K562 (cell line): Measurements from ENCODE around the gene SCGB1C2. TPM values are rescaled to one million over a fixed set of nuclear protein-coding genes. Genes with fewer than 3 reads are reported as not detected.

Experiments used
- ATAC-seq: fragments of 200-7000 bp; cut with Tn5 transposase; 3 replicates; pipeline ENCODE4 v1.9.1; 2020; ENCODE audit warnings: moderate library complexity
- BruUV-seq: library from RNA; stranded (reverse); fragments of 400-500 nt; replicated peaks from 2 replicates; lab custom pipeline; 2021; lab: Mats Ljungman, UMichigan
- CTCF ChIA-PET: fragments of 300-600 bp; formaldehyde crosslinking; extraction: SDS; loops from one replicate; lab custom pipeline; 2021; ENCODE audit warnings: low intra/inter-chr PET ratio; lab: Yijun Ruan, JAX
- POLR2A ChIA-PET: fragments of 300-600, 350-650 bp; sonication (Branson Sonifier 250); formaldehyde crosslinking; extraction: SDS; loops from one replicate; lab custom pipeline; 2021; ENCODE audit warnings: antibody characterized with exemption, inconsistent platforms; lab: Yijun Ruan, JAX
- DNase-seq, 4 experiments: peaks; one replicate each; pipeline versions ENCODE4 v3.0.0 to v3.0.0-alpha.2; 2011 to 2018; ENCODE audit warnings: low spot score in 3 of 4, mixed read lengths in 3 of 4; ENCODE audit errors: extremely low read depth in 1 of 4
- FAIRE-seq: peaks from 2 replicates; lab custom pipeline; 2011; peaks lifted over from hg19 to GRCh38; lab: Jason Lieb, UNC
- H2AFZ ChIP-seq: 2 replicates; pipeline ENCODE4 v1.6.0; 2011; ENCODE audit warnings: low read depth, low read length, control low read depth, inconsistent platforms
- H3K27ac ChIP-seq: fragments of 200-600 bp; 3 replicates; pipeline ENCODE4 v1.8.0; 2011; ENCODE audit warnings: low read depth, mild to moderate bottlenecking, control low read depth, inconsistent platforms, low read length, moderate library complexity, mixed read lengths; ENCODE audit errors: extremely low read depth
- H3K27me3 ChIP-seq, 2 experiments: fragments of 300-600 bp in 1 of 2; 2 replicates in 1 of 2; 3 replicates in 1 of 2; pipeline versions ENCODE4 v1.6.0 to v1.8.0; 2011; ENCODE audit warnings: inconsistent platforms in 2 of 2, low read length in 2 of 2, mild to moderate bottlenecking in 1 of 2, mixed read lengths in 1 of 2, moderate library complexity in 1 of 2; ENCODE audit not compliant: control insufficient read depth in 2 of 2, insufficient read depth in 2 of 2
- H3K36me3 ChIP-seq: fragments of 300-600 bp; 3 replicates; pipeline ENCODE4 v1.8.0; 2011; ENCODE audit warnings: mild to moderate bottlenecking, low read length, inconsistent platforms; ENCODE audit not compliant: control insufficient read depth, insufficient read depth
- H3K4me1 ChIP-seq, 2 experiments: fragments of 200-600 bp in 1 of 2; replicated peaks in 1 of 2; 2 replicates in 1 of 2; 3 replicates in 1 of 2; pipeline versions ENCODE4 v1.5.1 to v1.8.0; 2011; ENCODE audit warnings: inconsistent platforms in 2 of 2, low read length in 2 of 2, mild to moderate bottlenecking in 1 of 2, mixed read lengths in 1 of 2, moderate library complexity in 1 of 2; ENCODE audit not compliant: control insufficient read depth in 2 of 2, insufficient read depth in 2 of 2
- H3K4me2 ChIP-seq: 2 replicates; pipeline ENCODE4 v1.6.1; 2011; ENCODE audit warnings: low read length, control low read depth, inconsistent platforms, mixed read lengths; ENCODE audit not compliant: insufficient read depth
- H3K4me3 ChIP-seq: fragments of 200-600 bp; sonication (generic), shearing (Covaris generic); 2 replicates; pipeline ENCODE4 v1.5.1; 2016; ENCODE audit warnings: control low read depth, inconsistent platforms
- H3K79me2 ChIP-seq: fragments of 200-600 bp; 3 replicates; pipeline ENCODE4 v1.8.0; 2011; ENCODE audit warnings: low read length, inconsistent platforms; ENCODE audit not compliant: control insufficient read depth, insufficient read depth
- H3K9ac ChIP-seq, 2 experiments: 2 replicates each; pipeline versions ENCODE4 v1.6.0 to v1.6.1; 2011; ENCODE audit warnings: low read depth in 2 of 2, low read length in 2 of 2, control low read depth in 1 of 2, inconsistent platforms in 1 of 2, mild to moderate bottlenecking in 1 of 2, mixed read lengths in 1 of 2; ENCODE audit not compliant: insufficient read depth in 1 of 2
- H3K9me1 ChIP-seq: one replicate; pipeline ENCODE4 v1.6.0; 2011; ENCODE audit warnings: inconsistent platforms, mild to moderate bottlenecking, low read length, moderate library complexity; ENCODE audit not compliant: control insufficient read depth, insufficient read depth
- H3K9me3 ChIP-seq: replicated peaks from 2 replicates; pipeline ENCODE4 v1.5.1; 2011; ENCODE audit warnings: low read depth, low read length, inconsistent platforms; ENCODE audit not compliant: control insufficient read depth, insufficient read depth
- H4K20me1 ChIP-seq: replicated peaks from 2 replicates; pipeline ENCODE4 v1.6.1; 2011; ENCODE audit warnings: low read length, inconsistent platforms, mixed read lengths; ENCODE audit not compliant: control insufficient read depth, insufficient read depth
- ETV6 ChIP-seq, 3 experiments: fragments of 150-350 bp in 1 of 3; sonication (generic) in 1 of 3; formaldehyde crosslinking in 1 of 3; IDR thresholded peaks; 2 replicates each; pipeline versions ENCODE4 v1.6.1 to v1.8.0; 2014 to 2022; ENCODE audit warnings: borderline replicate concordance in 2 of 3, low read depth in 2 of 3, antibody characterized with exemption in 1 of 3, low read length in 1 of 3, mild to moderate bottlenecking in 1 of 3, missing genetic modification reagents in 1 of 3
- LEF1 ChIP-seq: fragments of 450-650 bp; IDR thresholded peaks from 2 replicates; pipeline ENCODE4 v1.6.1; 2016; ENCODE audit warnings: mild to moderate bottlenecking
- MAFK ChIP-seq: IDR thresholded peaks from 2 replicates; pipeline ENCODE4 v1.6.1; 2011; ENCODE audit warnings: low read length, improper control_type of control experiment
- MAZ ChIP-seq, 2 experiments: fragments of 450-650 bp in 1 of 2; sonication (generic) in 1 of 2; formaldehyde crosslinking; IDR thresholded peaks in 1 of 2; conservative IDR thresholded peaks in 1 of 2; 2 replicates each; pipeline versions ENCODE4 v1.4.0 to v1.5.0; 2020; ENCODE audit warnings: mild to moderate bottlenecking in 1 of 2, missing genetic modification reagents in 1 of 2
- POLR2G ChIP-seq: fragments of 200-400 bp; formaldehyde crosslinking; IDR thresholded peaks from 2 replicates; pipeline ENCODE4 v1.6.1; 2017; ENCODE audit warnings: low read depth, mild to moderate bottlenecking, antibody characterized with exemption, low read length, moderate library complexity
- PYGO2 ChIP-seq: fragments of 450-650 bp; IDR thresholded peaks from 2 replicates; pipeline ENCODE4 v1.6.1; 2016; ENCODE audit warnings: mild to moderate bottlenecking, missing genetic modification characterization, moderate library complexity, missing compliant biosample characterization
- RFX1 ChIP-seq: fragments of 450-650 bp; IDR thresholded peaks from 2 replicates; pipeline ENCODE4 v1.6.1; 2016; ENCODE audit warnings: mild to moderate bottlenecking, moderate library complexity
- SP1 ChIP-seq: sonication (generic); formaldehyde crosslinking; IDR thresholded peaks from 2 replicates; pipeline ENCODE4 v1.8.1; 2022; ENCODE audit warnings: mild to moderate bottlenecking, missing genetic modification reagents
- ZNF12 ChIP-seq: sonication (generic); formaldehyde crosslinking; IDR thresholded peaks from 2 replicates; pipeline ENCODE4 v1.4.0; 2020; ENCODE audit warnings: mild to moderate bottlenecking, missing genetic modification reagents
- WGBS: fragments of 100-300 bp; shearing (Covaris generic); methylation state at CpG from one replicate; pipeline ENCODE4 v1.1.6; 2016; ENCODE audit warnings: low coverage, mixed read lengths; ENCODE audit not compliant: insufficient coverage; ENCODE audit errors: missing lambda C conversion rate; 5-methylcytosine and 5-hydroxymethylcytosine counted together
- in situ Hi-C: fragments of 300-500 bp; cut with MboI; formaldehyde crosslinking; loops from 4 replicates; pipeline ENCODE4 v1.15.0; 2018; ENCODE audit warnings: inconsistent platforms, mixed read lengths
- intact Hi-C: fragments of 100-400 bp; cut with micrococcal nuclease; formaldehyde crosslinking; loops from 2 replicates; pipeline ENCODE4 v1.14.2; 2022
- polyA plus RNA-seq, 8 experiments: library from polyadenylated mRNA; depleted of rRNA in 4 of 8; stranded (reverse) in 5 of 8; unstranded in 3 of 8; fragments of >200 nt; fragmentation: Nextera tagmentation in 2 of 8; fragmentation: Illumina TruSeq in 1 of 8; extraction: Ambion mirVana in 2 of 8; extraction: Trizol in 1 of 8; gene quantifications; 2 replicates each; pipeline versions ENCODE4 v1.2.1 to v1.2.3, GENCODE V29; 2011 to 2014; ENCODE audit warnings: inconsistent platforms in 1 of 8, missing spikeins in 1 of 8
- total RNA-seq, 7 experiments: library from RNA; depleted of rRNA in 6 of 7; stranded (reverse); fragments of >200 nt in 6 of 7; fragmentation: Illumina TruSeq in 2 of 7; extraction: Trizol in 2 of 7; gene quantifications; 2 replicates each; pipeline versions ENCODE4 v1.2.1 to v1.2.3, GENCODE V29; 2011 to 2021; ENCODE audit warnings: low replicate concordance in 1 of 7
- TF ChIP-seq, protein P1 (sequence below): fragments of 450-650 bp; IDR thresholded peaks from 2 replicates; pipeline ENCODE4 v1.6.1; 2016; ENCODE audit warnings: borderline replicate concordance
- TF ChIP-seq, protein P2 (sequence below): fragments of 450-650 bp; IDR thresholded peaks from 2 replicates; pipeline ENCODE4 v1.6.1; 2018; ENCODE audit not compliant: partially characterized antibody

The SCGB1C2 gene
- total and polyA plus RNA-seq, 9 of the 15 experiments (the other 6 are each of a cell fraction or from before 2014, with no cell fraction given): not detected

DNA sequence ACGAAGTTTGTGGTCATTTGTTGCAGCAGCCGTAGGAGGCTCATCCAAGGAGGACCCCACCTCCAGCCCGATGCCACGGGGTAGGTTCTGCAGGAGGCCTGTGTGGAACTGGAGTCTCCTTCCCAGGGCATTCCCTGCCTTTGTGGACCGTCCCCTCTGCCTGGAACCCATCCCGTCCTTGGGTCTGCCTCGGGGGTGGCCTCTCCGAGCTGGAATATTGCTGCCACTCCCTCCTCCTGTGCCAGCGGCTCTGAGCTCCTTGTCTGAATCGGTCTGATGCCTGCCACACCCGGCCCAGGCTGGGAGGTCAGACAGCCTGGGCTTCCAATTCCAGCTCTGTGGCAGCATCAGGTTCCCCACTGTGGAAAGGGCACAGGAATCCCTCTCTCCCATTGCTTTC is 25.3 kb downstream of the SCGB1C2 start:
- Histone ChIP-seq H2AFZ (no peak overlapping the region), H3K9ac (no peak overlapping the region), H3K27ac (no peak overlapping the region), H3K36me3 (no peaks in the 10 kb centered on the region), H4K20me1 (no peaks in the 10 kb centered on the region), H3K4me3 (no peak overlapping the region), H3K9me1 (no peaks in the 10 kb centered on the region), H3K27me3 (peaks cover 3 to 38% of the 10 kb centered on the region in 2 experiments; a peak in 4 of 5 replicates), H3K9me3 (no peaks in the 10 kb centered on the region), H3K79me2 (no peaks in the 10 kb centered on the region), H3K4me1 (no peaks in the 10 kb centered on the region), H3K4me2 (no peak overlapping the region)
- no TSS peak for BruUV-seq
- in situ Hi-C loops (no loop called here), intact Hi-C loops (no loop called here)
- FAIRE-seq: no peak
- CTCF ChIA-PET: no interaction called here
- DNase-seq: no peak
- no peak for TF ChIP-seq MAFK
- TF ChIP-seq, protein P1, sequence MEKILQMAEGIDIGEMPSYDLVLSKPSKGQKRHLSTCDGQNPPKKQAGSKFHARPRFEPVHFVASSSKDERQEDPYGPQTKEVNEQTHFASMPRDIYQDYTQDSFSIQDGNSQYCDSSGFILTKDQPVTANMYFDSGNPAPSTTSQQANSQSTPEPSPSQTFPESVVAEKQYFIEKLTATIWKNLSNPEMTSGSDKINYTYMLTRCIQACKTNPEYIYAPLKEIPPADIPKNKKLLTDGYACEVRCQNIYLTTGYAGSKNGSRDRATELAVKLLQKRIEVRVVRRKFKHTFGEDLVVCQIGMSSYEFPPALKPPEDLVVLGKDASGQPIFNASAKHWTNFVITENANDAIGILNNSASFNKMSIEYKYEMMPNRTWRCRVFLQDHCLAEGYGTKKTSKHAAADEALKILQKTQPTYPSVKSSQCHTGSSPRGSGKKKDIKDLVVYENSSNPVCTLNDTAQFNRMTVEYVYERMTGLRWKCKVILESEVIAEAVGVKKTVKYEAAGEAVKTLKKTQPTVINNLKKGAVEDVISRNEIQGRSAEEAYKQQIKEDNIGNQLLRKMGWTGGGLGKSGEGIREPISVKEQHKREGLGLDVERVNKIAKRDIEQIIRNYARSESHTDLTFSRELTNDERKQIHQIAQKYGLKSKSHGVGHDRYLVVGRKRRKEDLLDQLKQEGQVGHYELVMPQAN: no peak
- TF ChIP-seq MAZ (CRISPR knock-in tag; conservative IDR thresholded peaks at IDR 0.05 in 1 of 2, IDR thresholded peaks at IDR 0.05 in 1 of 2): no peak
- TF ChIP-seq, protein P2, sequence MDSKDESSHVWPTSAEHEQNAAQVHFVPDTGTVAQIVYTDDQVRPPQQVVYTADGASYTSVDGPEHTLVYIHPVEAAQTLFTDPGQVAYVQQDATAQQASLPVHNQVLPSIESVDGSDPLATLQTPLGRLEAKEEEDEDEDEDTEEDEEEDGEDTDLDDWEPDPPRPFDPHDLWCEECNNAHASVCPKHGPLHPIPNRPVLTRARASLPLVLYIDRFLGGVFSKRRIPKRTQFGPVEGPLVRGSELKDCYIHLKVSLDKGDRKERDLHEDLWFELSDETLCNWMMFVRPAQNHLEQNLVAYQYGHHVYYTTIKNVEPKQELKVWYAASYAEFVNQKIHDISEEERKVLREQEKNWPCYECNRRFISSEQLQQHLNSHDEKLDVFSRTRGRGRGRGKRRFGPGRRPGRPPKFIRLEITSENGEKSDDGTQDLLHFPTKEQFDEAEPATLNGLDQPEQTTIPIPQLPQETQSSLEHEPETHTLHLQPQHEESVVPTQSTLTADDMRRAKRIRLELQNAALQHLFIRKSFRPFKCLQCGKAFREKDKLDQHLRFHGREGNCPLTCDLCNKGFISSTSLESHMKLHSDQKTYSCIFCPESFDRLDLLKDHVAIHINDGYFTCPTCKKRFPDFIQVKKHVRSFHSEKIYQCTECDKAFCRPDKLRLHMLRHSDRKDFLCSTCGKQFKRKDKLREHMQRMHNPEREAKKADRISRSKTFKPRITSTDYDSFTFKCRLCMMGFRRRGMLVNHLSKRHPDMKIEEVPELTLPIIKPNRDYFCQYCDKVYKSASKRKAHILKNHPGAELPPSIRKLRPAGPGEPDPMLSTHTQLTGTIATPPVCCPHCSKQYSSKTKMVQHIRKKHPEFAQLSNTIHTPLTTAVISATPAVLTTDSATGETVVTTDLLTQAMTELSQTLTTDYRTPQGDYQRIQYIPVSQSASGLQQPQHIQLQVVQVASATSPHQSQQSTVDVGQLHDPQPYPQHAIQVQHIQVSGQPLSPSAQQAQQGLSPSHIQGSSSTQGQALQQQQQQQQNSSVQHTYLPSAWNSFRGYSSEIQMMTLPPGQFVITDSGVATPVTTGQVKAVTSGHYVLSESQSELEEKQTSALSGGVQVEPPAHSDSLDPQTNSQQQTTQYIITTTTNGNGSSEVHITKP: no peak
- TF ChIP-seq PYGO2: no peak
- TF ChIP-seq RFX1: no peak
- no peak for TF ChIP-seq ZNF12 (CRISPR knock-in tag)
- no peak for TF ChIP-seq ETV6 (IDR thresholded peaks at IDR 0.05; ENCODE audit: borderline replicate concordance in 1 of 2, low read depth in 2 of 2, low read length in 1 of 2)
- no peak for TF ChIP-seq ETV6 (CRISPR knock-in tag; IDR thresholded peaks at IDR 0.05; ENCODE audit: borderline replicate concordance)
- no peak for TF ChIP-seq LEF1
- TF ChIP-seq POLR2G: no peak
- no peak for TF ChIP-seq SP1 (CRISPR knock-in tag)
- POLR2A ChIA-PET: interaction anchor here (1.5 kb wide), 1 partner anchor 11 kb away, joined by 4 read pairs; no protein-coding TSS in a partner anchor
- no peak for ATAC-seq
- WGBS: 0% methylated on average over 8 of the region's 11 CpGs
